GM13976 (cell line): ENCODE measurements around the gene POU2AF2.
"Not testable (repeated sequence)": the region's sequence is repeated elsewhere in the genome, so short reads cannot be mapped to it uniquely, and the experiment has no call there.

ENCODE experiments used
- DNase-seq: peaks from one replicate; pipeline ENCODE4 v3.0.0; 2012; ENCODE audit warnings: low spot score
- in situ Hi-C: fragments of 300-500 bp; cut with MboI; formaldehyde crosslinking; loops from one replicate; pipeline ENCODE4 v1.12.0; 2022; ENCODE audit warnings: low sequenced_read_pairs, mixed read lengths, inconsistent platforms; ENCODE audit not compliant: unreplicated experiment
- TF ChIP-seq, protein P1 (sequence below): IDR thresholded peaks from 2 replicates; pipeline ENCODE4 v1.5.1; 2012; ENCODE audit warnings: borderline replicate concordance, mild to moderate bottlenecking; ENCODE audit not compliant: insufficient read depth; ENCODE audit errors: extremely low read depth, missing control alignments, control extremely low read depth

POU2AF2 gene

DNA sequence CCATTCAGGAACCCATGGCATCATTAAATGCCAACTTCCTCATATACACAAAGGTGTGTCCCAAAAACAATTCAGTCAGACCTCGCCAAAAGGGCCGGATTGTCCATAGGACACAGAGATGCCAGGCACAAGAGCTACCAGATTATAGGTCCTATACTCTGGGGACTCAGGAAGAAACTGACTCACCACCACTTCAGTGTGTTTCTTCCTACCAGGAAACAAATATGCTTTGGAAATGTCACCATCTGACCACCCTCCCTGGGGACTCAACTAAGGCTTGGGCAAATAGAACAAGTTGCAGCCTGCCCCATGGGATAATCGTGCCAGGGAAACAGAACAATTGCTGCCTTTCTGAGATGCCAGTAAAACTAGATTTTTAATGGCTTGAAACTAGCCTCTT is 64.6 kb downstream of the POU2AF2 start:
- TF ChIP-seq, protein P1, sequence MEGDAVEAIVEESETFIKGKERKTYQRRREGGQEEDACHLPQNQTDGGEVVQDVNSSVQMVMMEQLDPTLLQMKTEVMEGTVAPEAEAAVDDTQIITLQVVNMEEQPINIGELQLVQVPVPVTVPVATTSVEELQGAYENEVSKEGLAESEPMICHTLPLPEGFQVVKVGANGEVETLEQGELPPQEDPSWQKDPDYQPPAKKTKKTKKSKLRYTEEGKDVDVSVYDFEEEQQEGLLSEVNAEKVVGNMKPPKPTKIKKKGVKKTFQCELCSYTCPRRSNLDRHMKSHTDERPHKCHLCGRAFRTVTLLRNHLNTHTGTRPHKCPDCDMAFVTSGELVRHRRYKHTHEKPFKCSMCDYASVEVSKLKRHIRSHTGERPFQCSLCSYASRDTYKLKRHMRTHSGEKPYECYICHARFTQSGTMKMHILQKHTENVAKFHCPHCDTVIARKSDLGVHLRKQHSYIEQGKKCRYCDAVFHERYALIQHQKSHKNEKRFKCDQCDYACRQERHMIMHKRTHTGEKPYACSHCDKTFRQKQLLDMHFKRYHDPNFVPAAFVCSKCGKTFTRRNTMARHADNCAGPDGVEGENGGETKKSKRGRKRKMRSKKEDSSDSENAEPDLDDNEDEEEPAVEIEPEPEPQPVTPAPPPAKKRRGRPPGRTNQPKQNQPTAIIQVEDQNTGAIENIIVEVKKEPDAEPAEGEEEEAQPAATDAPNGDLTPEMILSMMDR, result no peak
- in situ Hi-C loops, result no loop called here
- no peak for DNase-seq

DNA sequence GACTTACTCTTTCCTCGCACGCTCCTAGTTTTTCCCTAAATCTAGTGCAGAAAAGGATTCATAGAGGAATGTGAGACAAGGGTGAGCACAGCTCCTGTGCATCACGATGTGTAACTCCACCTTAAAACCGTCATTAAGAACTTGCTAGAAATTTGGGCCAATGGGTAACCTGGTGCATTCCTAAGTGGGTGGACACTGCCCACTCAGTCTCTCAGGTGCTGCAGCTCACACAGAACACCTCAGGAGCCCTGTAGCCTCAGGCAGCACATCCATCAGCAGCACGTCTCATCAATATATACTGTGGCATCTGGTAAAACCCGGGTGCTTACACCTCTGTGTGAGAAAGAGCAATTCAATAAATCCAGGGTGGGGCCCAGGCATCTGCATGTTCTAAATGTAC is 65.2 kb downstream of the POU2AF2 start:
- in situ Hi-C loops, result no loop called here
- DNase-seq, result no peak
- TF ChIP-seq, protein P1, result no peak

DNA sequence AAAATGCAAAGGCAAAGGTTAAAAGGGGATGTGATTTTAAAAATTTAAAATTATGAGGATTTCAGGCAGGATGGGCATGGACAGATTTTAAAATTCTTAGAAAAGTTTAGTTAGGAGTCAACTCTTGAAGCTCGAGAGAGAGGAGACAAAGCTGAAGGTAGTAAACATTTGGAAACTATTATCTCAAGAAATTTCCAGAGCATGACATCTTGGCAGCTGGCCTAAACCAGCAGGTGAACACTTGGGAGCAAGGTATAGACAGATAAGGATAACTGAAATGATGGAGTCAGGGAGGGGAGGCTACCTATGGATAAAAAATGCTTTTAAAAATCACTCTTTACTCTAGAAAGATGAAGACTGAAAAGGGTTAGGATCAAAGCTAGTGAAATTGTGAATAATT is 66.6 kb downstream of the POU2AF2 start:
- in situ Hi-C loops, result no loop called here
- no peak for DNase-seq
- TF ChIP-seq, protein P1, result no peak

DNA sequence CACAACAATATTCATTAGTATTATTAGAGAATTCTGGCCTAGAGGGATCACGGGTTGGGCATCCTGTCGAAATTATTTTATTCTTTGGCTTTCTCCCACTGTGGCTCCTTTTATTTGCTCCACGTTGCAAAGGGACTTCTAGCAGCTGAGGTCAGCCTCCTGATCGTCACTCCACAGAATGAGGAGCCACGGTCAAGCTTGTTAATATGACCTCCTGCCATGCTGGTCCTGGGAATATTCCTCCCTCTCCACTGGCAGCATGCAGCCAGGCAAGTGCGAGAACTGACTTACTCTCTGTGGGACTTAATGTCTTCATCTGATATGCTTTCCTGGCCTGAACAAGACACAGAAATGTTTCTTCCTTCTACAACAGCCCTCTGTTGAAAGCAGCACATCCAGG is 73.8 kb downstream of the POU2AF2 start:
- TF ChIP-seq, protein P1, result no peak
- in situ Hi-C loops, result no loop called here
- DNase-seq, result no peak

DNA sequence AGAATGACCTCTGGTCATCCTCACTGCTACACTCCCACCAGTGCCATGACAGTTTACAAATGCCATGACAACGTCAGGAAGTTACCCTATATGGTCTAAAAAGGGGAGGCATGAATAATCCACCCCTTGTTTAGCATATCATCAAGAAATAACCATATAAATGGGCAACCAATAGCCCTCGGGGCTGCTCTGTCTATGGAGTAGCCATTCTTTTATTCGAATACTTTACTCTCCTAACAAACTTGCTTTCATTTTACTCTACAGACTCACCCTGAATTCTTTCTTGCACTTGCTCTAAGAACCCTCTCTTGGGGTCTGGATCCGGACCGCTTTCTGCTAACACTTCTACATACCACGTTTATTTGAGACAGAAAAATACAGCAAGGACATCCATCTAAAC is 74.7 kb downstream of the POU2AF2 start:
- DNase-seq, in situ Hi-C loops: not testable (repeated sequence)

DNA sequence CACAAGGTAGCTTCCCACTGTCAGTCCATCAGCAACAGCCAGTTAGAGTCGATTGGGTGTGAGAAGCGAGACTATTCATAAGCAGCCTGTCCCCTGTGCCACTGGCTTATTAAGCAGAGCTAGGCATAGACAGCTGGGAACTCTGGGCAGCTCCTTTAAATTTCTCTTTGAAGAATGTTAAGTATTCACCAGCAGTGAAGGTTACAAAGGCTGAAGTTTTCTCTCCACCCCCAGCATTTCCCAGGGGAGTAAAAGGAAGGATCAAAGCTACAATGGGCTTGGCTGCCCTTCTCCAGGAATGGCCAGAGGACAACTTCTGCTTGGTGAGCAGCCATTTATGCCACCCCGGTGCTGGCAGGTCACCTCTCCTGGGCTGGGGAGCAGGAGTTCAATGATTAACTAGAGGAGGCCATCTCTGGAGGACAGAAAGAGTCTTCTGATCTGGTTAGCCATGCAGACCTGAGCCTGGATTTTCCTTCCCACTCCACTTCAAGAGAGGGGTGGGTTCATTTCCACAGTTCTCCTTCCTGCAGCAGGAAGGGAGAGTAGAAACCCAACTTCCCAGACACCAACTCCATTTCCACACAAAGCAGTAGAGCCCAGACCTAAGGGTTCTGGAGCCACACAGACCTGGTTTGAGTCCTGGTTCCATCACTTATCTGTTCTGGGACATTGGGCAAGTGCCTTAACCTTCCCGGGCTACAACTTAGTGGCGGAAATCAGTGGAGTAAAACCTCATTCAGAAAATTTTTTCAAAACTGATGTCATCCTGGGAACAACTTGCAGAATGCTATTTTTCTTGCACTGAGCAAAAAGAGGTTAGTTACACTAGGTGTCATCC is 75.4 kb downstream of the POU2AF2 start:
- TF ChIP-seq, protein P1, result no peak
- in situ Hi-C loops, result no loop called here
- DNase-seq, result no peak

DNA sequence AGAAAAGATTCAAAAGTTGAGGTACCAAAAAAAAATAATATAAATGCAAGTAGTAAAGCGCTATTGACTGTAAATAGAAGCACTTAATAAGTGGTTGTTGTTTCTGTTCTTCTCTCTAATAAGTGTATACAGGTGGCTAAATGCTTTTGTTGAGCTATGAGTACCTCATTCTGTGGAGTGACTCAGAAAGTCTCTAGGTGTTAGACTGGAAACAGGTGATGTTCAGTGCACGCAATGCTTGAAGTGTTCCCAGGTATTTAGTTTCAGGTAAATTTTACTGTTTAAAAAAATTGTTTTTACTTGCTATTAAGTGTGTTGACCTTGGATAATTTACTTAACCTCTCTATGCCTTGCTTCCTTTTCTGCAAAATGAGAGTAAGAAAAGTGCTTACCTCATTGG is 77.0 kb downstream of the POU2AF2 start:
- DNase-seq, result no peak
- in situ Hi-C loops, result no loop called here
- TF ChIP-seq, protein P1, result no peak
